Mesothelial cell of epicardium (in vitro differentiated cells): ENCODE results near the gene BGN. TPM values are rescaled to one million over a fixed set of nuclear protein-coding genes. Genes with fewer than 3 reads are reported as not detected.

Experiments used
- DNase-seq, 2 experiments: peaks; one replicate each; pipeline ENCODE4 v3.0.0; 2021; ENCODE audit warnings: low spot score in 2 of 2; ENCODE audit not compliant: unreplicated experiment in 2 of 2
- H3K27ac Mint-ChIP-seq: 2 replicates; pipeline ENCODE4 v1.8.0; 2021; ENCODE audit warnings: mixed read lengths
- H3K27me3 Mint-ChIP-seq: 2 replicates; pipeline ENCODE4 v1.8.0; 2021; ENCODE audit warnings: low read depth, mixed read lengths
- H3K36me3 Mint-ChIP-seq: 2 replicates; pipeline ENCODE4 v1.8.0; 2021; ENCODE audit warnings: mixed read lengths
- H3K4me1 Mint-ChIP-seq: 2 replicates; pipeline ENCODE4 v1.8.0; 2021; ENCODE audit warnings: mixed read lengths
- H3K4me3 Mint-ChIP-seq: 2 replicates; pipeline ENCODE4 v1.8.0; 2021; ENCODE audit warnings: mild to moderate bottlenecking, moderate library complexity, mixed read lengths
- H3K9me3 Mint-ChIP-seq: 2 replicates; pipeline ENCODE4 v1.8.0; 2021; ENCODE audit warnings: mixed read lengths
- CTCF ChIP-seq: fragments of 200-600 bp; sonication (generic); IDR thresholded peaks from one replicate; pipeline ENCODE4 v1.5.0; 2021; ENCODE audit warnings: antibody characterized with exemption; ENCODE audit not compliant: unreplicated experiment
- total RNA-seq: library from RNA; stranded (reverse); gene quantifications from 3 replicates; pipeline ENCODE4 v1.2.1, GENCODE V29; 2021

Gene BGN
- total RNA-seq, 1 donor from 2014 or later: 121 TPM

- Mint-ChIP-seq H3K27me3 (no peaks in the 10 kb centered on the region), H3K27ac (no peak overlapping the region), H3K36me3 (peaks cover 2% of the 10 kb centered on the region), H3K4me3 (no peak overlapping the region), H3K4me1 (peaks cover 5% of the 10 kb centered on the region), H3K9me3 (peaks cover 7% of the 10 kb centered on the region)
- no peak for TF ChIP-seq CTCF
- DNase-seq: no peak
Observed at GRCh38 chrX:153502131-153502530, 7.4 kb downstream of the BGN start.

- no peaks in the 10 kb centered on the region for H3K27me3 Mint-ChIP-seq
- no peak overlapping the region for H3K27ac Mint-ChIP-seq
- no peak for TF ChIP-seq CTCF
- DNase-seq: no peak
- no peak overlapping the region for H3K4me3 Mint-ChIP-seq
- H3K36me3 Mint-ChIP-seq: peaks cover 2% of the 10 kb centered on the region
- H3K4me1 Mint-ChIP-seq: peaks cover 7% of the 10 kb centered on the region
- H3K9me3 Mint-ChIP-seq: peaks cover 7% of the 10 kb centered on the region
Observed at GRCh38 chrX:153502796-153503195, 8.0 kb downstream of the BGN start.

- no peak overlapping the region for H3K4me3 Mint-ChIP-seq
- no peak for TF ChIP-seq CTCF
- H3K4me1 Mint-ChIP-seq: peaks cover 3% of the 10 kb centered on the region
- no peak overlapping the region for H3K27ac Mint-ChIP-seq
- peaks cover 7% of the 10 kb centered on the region for H3K9me3 Mint-ChIP-seq
- no peaks in the 10 kb centered on the region for H3K27me3 Mint-ChIP-seq
- H3K36me3 Mint-ChIP-seq: peaks cover 2% of the 10 kb centered on the region
- DNase-seq: no peak
Observed at GRCh38 chrX:153504445-153505016, 9.8 kb downstream of the BGN start.

GRCh38 chrX:153505361-153505760, 10.6 kb downstream of the BGN start:
- H3K4me1 Mint-ChIP-seq: peaks cover 3% of the 10 kb centered on the region
- H3K9me3 Mint-ChIP-seq: peaks cover 7% of the 10 kb centered on the region
- H3K27ac Mint-ChIP-seq: no peak overlapping the region
- no peaks in the 10 kb centered on the region for H3K27me3 Mint-ChIP-seq
- DNase-seq: no peak
- H3K36me3 Mint-ChIP-seq: peaks cover 2% of the 10 kb centered on the region
- TF ChIP-seq CTCF: no peak
- no peak overlapping the region for H3K4me3 Mint-ChIP-seq

GRCh38 chrX:153507484-153508178, 12.9 kb downstream of the BGN start:
- TF ChIP-seq CTCF: peak; percentile 95
- Mint-ChIP-seq H3K27me3 (no peaks in the 10 kb centered on the region), H3K4me1 (peaks cover 6% of the 10 kb centered on the region), H3K4me3 (no peak overlapping the region), H3K36me3 (no peaks in the 10 kb centered on the region), H3K27ac (no peak overlapping the region), H3K9me3 (no peaks in the 10 kb centered on the region)
- peak; percentile 78 to 87 for DNase-seq
